GM10266 (cell line): ENCODE measurements around the gene PER1.

Source experiments
- DNase-seq: peaks from one replicate; pipeline ENCODE4 v3.0.0; 2012; ENCODE audit errors: extremely low spot score
- TF ChIP-seq, protein P1 (sequence below): IDR thresholded peaks from 2 replicates; pipeline ENCODE4 v1.5.1; 2012; ENCODE audit warnings: mild to moderate bottlenecking, low read depth; ENCODE audit not compliant: control insufficient read depth, insufficient read depth; ENCODE audit errors: missing control alignments

PER1 gene

DNA sequence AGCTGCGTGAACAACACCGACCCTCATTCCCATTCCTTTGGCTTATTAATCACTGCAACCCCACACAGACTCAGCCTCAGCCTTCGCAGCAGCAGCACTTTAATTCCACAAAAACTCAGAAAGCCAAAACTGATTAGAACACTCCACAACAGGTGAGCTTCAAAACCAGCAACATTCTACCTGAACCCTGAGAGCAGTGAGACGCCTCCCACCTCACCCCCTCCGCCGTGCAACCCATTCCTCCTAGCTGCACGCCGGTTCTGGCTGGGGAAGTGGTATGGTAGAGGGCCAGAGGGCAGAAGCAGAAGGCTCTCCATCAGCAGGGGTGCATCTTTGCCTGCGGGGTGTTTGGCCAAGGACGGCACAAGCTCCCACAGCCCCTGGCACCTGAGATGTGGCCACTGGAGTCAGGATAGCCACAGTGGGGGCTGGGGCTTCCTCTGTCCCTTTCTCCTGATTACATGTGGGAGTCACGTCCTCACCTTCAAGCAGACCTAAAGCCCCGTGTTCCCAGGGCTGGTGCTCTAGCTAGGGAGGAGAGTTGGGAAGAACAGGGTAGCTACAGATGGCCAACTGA is 36.1 kb upstream of the PER1 start:
- TF ChIP-seq, protein P1, sequence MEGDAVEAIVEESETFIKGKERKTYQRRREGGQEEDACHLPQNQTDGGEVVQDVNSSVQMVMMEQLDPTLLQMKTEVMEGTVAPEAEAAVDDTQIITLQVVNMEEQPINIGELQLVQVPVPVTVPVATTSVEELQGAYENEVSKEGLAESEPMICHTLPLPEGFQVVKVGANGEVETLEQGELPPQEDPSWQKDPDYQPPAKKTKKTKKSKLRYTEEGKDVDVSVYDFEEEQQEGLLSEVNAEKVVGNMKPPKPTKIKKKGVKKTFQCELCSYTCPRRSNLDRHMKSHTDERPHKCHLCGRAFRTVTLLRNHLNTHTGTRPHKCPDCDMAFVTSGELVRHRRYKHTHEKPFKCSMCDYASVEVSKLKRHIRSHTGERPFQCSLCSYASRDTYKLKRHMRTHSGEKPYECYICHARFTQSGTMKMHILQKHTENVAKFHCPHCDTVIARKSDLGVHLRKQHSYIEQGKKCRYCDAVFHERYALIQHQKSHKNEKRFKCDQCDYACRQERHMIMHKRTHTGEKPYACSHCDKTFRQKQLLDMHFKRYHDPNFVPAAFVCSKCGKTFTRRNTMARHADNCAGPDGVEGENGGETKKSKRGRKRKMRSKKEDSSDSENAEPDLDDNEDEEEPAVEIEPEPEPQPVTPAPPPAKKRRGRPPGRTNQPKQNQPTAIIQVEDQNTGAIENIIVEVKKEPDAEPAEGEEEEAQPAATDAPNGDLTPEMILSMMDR, result no peak
- no peak for DNase-seq

DNA sequence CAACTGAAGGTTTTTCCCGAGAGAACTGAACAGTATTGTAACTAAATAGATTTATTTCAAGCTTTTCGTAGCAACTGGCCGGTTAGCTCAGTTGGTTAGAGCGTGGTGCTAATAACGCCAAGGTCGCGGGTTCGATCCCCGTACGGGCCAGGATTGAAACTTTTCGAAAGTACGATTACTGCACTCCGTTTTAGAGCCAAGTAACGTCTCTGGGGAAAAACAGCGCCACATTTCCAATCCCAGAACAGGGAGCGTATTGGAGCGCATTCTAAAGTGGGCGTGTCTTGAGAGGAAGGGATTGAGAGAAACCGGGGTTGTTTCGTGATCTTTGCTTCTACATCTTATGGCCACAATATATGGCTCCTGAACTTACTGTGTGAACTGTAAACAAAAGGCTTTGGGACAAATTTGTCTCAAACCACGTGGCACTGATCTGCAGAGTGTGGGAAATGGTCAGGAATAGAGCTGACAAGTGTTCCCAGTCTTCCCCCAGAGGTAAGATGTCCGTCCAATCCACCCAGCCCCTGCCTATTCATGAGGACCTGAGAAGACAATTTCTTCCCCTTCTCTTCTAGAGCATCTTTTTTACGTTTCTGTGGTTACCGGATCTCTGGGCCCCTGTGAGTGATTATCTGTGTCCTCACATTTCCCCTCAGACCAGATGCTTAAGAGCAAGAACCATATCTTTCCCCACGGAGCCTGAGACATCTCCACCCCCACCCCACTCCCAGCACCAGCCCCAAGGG is 35.5 kb upstream of the PER1 start:
- TF ChIP-seq, protein P1, result no peak
- DNase-seq, result peak; percentile 76

DNA sequence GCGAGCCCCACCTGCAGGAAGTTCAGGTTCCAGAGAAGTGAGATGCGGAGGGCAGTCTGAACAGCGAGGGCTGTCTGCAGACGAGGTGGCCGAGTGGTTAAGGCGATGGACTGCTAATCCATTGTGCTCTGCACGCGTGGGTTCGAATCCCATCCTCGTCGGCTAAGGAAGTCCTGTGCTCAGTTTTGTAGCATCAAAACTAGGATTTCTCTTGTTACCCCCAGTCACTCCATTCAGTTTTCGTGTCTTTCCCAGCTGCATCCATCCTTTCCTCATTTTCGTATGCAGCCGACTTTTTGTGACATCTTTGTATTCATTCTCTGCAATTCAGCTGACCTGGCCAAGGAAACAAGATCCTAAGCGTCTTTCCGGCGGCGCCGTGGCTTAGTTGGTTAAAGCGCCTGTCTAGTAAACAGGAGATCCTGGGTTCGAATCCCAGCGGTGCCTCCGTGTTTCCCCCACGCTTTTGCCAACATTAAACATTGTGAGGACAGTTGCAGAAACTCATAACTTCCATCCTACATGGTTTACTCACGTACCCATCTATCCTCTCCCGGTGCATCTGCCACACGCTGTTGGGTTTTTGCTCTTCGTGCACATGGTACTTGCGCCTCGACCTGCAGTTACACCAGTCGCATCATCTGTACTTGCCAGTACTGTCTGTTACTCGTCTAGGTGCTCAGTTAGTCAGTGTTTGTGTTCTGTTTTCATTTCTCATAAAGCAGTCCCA is 34.7 kb upstream of the PER1 start:
- TF ChIP-seq, protein P1, result peak; percentile 53
- DNase-seq, result peak; percentile 75

DNA sequence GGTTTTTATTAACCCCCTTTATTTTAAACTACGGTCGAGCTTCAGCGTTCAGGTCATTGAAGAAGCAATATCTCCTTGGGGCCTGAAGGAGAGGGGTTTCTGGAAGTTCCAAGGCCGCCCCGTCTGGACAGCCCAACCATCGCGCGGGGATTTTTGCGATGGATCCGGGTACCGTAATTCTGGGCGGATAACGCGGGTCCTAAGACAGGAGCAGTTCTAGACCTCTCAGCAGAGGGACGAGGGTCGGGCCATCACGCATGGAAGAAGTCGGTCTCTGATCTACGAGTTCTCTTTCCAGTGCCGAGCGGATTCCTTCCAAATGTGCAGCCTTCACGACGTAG is 34.2 kb upstream of the PER1 start:
- DNase-seq, result no peak
- TF ChIP-seq, protein P1, result no peak

DNA sequence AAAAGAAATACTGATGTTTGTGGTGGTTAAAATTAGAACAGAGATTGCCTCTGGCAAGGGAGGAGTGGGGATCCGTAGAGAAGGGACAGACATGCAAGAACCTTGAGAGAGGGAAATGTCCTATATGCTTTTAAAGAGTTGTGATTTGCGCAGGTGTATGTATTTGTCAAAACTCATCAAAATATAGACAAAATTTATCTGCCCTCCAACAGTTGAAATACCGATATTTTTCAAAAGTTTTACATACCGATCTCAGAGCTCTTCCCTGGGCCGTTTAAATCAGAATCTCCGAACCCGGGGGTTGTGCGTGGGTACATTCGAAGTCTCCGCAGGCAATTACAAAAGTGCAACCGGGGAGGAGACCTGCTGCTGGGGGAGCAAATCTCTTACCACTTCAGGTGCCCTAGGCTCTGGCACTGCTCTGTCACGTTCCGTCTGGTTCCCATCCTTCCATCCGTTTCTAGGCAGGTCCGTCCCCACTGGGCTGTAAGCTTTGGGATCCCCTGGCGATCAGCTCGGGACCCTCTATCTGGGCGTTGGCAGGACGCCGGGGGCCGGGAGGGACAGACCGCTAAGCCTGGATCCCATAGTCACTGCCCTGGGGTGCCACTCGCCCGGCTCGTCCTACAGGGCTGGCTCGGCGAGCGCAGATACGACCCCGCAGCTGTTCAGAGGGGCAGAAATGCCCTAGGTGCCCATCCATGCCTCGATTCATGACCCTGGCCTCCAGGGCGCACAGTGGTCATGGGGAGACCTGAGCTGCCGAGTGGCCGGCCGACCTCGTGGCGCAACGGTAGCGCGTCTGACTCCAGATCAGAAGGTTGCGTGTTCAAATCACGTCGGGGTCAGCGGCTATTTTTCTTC is 33.6 kb upstream of the PER1 start:
- DNase-seq, result peak; percentile 67
- TF ChIP-seq, protein P1, result no peak

DNA sequence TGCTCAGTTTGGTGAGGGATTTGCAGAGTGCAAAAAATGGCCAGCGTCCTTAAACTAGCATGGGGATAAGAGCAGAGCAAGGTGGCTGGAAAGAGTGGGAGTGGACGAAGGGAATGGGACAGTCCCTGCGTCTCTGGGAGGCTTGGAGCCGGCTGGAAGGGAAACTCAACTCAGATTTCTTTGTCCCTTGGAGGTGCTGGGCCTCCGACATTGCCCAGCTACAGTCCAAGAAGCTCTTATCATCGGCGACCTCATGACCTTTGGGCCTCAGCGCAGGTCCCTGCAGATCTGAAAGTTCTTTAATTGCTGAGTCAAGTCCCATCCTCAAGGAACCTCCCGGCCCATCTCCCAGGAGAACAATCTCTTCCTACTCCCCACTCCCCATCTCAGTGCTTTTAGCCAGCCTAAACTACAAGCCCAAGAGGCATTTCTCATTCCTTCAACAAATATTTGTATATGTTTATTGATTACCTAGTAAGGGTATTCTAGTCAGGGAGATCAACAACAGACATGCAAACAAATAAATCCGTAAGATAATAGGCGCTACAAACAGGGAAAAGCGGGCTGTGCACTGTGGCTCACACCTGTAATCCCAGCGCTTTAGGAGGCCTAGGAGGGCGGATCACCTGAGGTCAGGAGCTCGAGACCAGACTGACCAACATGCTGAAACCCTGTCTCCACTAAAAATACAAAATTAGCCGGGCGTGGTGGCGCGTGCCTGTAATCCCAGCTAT is 25.0 kb upstream of the PER1 start:
- no peak for DNase-seq
- TF ChIP-seq, protein P1, result no peak
